ENCODE results near the gene AKIRIN1. TPM values are rescaled to one million over a fixed set of nuclear protein-coding genes. Genes with fewer than 3 reads are reported as not detected.
"Not testable (repeated sequence)": the region's sequence is repeated elsewhere in the genome, so short reads cannot be mapped to it uniquely, and the experiment has no call there.

The AKIRIN1 gene, protein sequence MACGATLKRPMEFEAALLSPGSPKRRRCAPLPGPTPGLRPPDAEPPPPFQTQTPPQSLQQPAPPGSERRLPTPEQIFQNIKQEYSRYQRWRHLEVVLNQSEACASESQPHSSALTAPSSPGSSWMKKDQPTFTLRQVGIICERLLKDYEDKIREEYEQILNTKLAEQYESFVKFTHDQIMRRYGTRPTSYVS
- 10 to 100 TPM; 55.5 to 60.2 TPM for total RNA-seq

DNA sequence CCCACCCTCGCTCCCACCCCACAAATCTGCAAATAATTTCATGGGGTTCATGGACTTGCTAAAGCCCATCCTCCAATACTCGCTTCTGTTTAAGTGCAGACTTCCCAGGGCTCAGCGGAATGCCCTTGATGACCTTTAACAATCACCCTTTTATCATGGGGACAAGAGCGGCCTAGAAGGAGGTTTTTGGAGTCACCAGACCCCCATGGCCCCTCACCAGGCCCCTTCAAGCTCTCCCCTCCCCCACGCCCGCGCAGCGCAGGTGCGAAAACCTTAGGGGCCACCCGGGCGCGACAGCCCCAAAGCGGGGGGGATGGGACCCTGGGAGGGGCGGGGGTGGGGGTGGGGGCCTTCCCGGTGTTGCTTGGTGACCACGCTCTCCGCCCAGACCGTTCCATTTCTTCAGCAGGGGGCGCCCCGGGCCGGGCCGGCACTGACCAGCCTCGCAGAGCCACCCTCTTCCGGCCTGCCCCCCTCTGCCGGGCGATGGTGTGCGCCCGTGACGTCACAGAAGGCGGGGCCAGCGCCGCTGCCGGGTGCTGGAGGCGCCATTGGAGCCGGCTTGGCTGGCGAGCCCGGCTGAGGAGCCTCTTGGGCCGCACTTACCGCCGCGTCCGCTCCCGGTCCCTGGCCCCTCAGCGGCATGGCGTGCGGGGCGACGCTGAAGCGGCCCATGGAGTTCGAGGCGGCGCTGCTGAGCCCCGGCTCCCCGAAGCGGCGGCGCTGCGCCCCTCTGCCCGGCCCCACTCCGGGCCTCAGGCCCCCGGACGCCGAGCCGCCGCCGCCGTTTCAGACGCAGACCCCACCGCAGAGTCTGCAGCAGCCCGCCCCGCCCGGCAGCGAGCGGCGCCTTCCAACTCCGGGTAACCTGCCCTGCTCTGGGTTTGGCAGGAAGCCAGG lies at the start of gene AKIRIN1:
Gene AKIRIN1 (plus strand): TSS at position 539 of the 900 bp plus-strand sequence. CDS start 105 bp downstream, at position 644.
- H3K4me1 Mint-ChIP-seq = peaks cover 27% of the 10 kb centered on the region
- POLR2A ChIA-PET = interaction anchor here (0.9 to 1.9 kb wide), 7 partner anchors 10 to 1517 kb away, joined by 3 to 9 read pairs (median 3); partner anchors contain the start of genes MYCBP and NDUFS5
- H3K36me3 Mint-ChIP-seq = peaks cover 16% of the 10 kb centered on the region
- DNase-seq (peak; percentile 100), ATAC-seq (ENCODE audit: low read depth) (peak; percentile 90)
- no peaks in the 10 kb centered on the region for H3K9me3 Mint-ChIP-seq
- H3K27me3 Mint-ChIP-seq = peaks cover 3% of the 10 kb centered on the region
- H3K4me3 Mint-ChIP-seq = peak within 1 kb of the TSS; percentile 95
- peak within 1 kb of the TSS; percentile 85 for H3K27ac Mint-ChIP-seq

DNA sequence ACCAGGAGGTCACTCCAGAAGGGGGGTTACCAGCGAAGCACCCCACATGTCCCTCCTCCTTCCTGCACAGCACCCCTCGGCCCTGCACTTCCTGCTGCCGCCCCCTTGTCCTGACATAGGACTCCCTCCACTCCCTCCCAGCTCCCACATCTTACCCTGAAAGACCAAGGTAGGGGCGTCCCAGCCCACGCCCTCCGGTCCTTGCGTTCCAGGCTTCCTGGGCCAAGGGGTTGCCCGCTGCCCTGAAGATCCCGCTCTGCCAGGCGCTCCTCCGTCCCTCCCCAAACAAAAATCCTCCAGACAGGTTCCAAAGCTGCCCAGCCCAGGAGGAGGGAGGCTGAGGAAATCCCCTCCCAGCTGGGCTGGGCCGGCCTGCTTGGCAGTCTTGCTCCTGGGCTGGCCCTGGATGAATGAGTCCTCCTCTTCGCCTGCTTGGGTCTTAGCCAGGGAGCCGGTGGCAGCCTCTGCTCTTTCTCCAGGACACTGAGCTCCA lies 49.5 kb upstream of the AKIRIN1 start, which contains the start of gene RHBDL2:
Gene RHBDL2 (minus strand): TSS at position 304 of the 493 bp plus-strand sequence. CDS start 22,618 bp downstream, outside the sequence.
- ATAC-seq (ENCODE audit: low read depth) = no peak
- no peaks in the 10 kb centered on the region for H3K4me1 Mint-ChIP-seq

DNA sequence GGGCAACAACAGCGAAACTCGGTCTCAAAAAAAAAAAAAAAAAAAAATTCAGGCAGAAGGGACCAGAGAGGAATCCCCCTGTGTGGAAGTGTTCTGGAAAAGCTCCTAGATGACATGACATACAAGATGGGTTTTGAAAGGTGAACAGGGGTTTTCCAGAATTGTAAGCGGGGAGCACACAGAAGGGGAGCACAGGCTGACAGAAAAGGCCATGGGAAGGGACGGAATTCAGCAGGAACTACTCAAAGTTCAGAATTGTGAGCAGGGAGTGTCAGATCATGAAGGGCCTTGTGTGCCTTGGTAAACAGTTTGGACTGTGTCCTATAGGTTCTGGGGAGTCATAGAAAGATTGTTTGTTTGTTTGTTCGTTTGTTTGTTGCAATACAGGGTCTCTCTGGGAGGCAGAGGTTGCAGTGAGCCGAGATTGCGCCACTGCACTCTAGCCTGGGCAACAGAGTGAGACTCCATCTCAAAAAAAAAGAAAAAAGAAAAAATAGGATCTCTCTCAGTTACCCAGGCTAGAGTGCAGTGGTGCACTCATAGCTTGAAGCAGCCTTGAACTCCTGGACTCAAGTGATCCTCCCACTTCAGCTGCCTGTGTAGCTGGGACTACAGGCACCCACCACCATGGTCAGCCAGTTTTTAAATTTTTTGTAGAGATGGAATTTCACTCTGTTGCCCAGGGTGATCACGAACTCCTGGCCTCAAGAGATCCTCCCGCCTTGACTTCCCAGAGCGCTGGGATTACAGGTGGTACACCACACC lies 48.2 kb upstream of the AKIRIN1 start:
- H3K4me3 Mint-ChIP-seq = no peak overlapping the region
- H3K4me1 Mint-ChIP-seq = no peaks in the 10 kb centered on the region
- ATAC-seq (ENCODE audit: low read depth) = no peak
- H3K27me3 Mint-ChIP-seq = peaks cover 5% of the 10 kb centered on the region
- POLR2A ChIA-PET = no interaction called here
- no peaks in the 10 kb centered on the region for H3K9me3 Mint-ChIP-seq
- no peaks in the 10 kb centered on the region for H3K36me3 Mint-ChIP-seq
- DNase-seq = no peak
- no peak overlapping the region for H3K27ac Mint-ChIP-seq

More for the DNA sequence above, 49.5 kb upstream of the AKIRIN1 start, which contains the start of gene RHBDL2:
- H3K36me3 Mint-ChIP-seq = no peaks in the 10 kb centered on the region
- peaks cover 8% of the 10 kb centered on the region for H3K27me3 Mint-ChIP-seq
- POLR2A ChIA-PET = interaction anchor here (0.6 kb wide), 1 partner anchor 25 kb away, joined by 4 read pairs; no protein-coding TSS in a partner anchor
- H3K27ac Mint-ChIP-seq = no peak within 1 kb of the TSS
- no peak for DNase-seq
- no peak within 1 kb of the TSS for H3K4me3 Mint-ChIP-seq
- no peaks in the 10 kb centered on the region for H3K9me3 Mint-ChIP-seq

DNA sequence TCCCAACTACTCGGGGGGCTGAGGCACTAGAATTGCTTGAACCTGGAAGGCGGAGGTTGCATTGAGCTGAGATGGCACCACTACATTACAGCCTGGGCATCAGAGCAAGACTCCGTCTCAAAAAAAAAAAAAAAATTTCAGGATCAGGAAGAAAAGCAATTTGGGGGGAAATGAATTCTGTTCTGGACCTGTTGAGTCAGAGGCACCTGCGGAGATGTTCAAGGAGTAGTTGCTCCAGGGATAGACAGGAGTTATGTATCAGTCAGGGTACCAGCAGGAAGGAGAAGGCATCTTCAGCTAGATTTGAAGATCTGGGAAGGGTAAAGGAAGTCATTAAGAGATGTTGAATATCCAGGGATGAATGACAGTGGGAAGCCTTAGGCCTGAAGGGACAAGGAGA lies 46.5 kb upstream of the AKIRIN1 start:
- ATAC-seq (ENCODE audit: low read depth) (no peak), DNase-seq (no peak)
- Mint-ChIP-seq H3K4me1 (no peaks in the 10 kb centered on the region), H3K27me3 (peaks cover 8% of the 10 kb centered on the region), H3K27ac (no peak overlapping the region), H3K9me3 (no peaks in the 10 kb centered on the region), H3K36me3 (no peaks in the 10 kb centered on the region), H3K4me3 (no peak overlapping the region)
- POLR2A ChIA-PET = interaction anchor here (1.0 kb wide), 1 partner anchor 11 kb away, joined by 3 read pairs; no protein-coding TSS in a partner anchor

DNA sequence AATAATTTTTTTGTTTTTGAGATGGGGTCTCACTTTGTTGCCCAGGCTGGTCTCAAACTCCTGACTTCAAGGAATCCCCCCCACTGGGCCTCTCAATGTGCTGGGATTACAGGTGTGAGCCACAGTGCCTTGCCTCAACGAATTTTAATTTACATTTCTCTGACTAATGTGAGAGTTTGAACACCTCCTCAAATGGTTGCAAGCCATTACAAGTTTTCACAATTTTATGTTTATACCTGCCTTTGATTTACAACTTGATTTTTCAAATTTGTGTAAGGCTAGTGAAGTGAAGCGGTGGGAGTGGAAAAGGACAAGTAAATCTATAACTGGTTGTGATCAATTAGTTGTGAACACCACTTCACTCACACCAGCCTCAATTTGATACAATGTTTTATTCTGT lies 40.5 kb upstream of the AKIRIN1 start:
- Mint-ChIP-seq H3K4me1 (peaks cover 5% of the 10 kb centered on the region), H3K36me3 (no peaks in the 10 kb centered on the region), H3K4me3 (no peak overlapping the region), H3K9me3 (no peaks in the 10 kb centered on the region), H3K27ac (no peak overlapping the region), H3K27me3 (peaks cover 4% of the 10 kb centered on the region)
- POLR2A ChIA-PET = no interaction called here
- ATAC-seq (ENCODE audit: low read depth) (no peak), DNase-seq (no peak)

DNA sequence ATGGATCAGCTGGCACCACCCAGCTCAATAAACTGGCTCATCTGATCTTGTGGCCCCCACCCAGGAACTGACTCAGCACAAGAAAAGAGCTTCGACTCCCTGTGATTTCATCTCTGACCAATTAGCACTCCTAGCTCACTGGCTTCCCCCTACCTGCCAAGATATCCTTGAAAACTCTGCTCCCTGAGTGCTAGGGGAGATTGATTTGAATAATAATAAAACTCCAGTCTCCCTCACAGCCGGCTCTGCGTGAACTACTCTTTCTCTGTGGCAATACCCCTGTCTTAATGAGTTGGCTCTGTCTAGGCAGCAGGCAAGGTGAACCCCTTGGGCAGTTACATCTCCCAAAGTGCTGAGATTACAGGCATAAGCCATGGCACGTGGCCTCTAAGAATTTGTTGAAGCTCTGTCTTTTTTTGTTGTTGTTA lies 37.6 kb upstream of the AKIRIN1 start:
- H3K27me3 Mint-ChIP-seq = peaks cover 4% of the 10 kb centered on the region
- no peak overlapping the region for H3K4me3 Mint-ChIP-seq
- no peak for ATAC-seq (ENCODE audit: low read depth)
- DNase-seq = no peak
- H3K27ac Mint-ChIP-seq = no peak overlapping the region
- H3K4me1 Mint-ChIP-seq = peaks cover 5% of the 10 kb centered on the region
- H3K36me3 Mint-ChIP-seq = no peaks in the 10 kb centered on the region
- POLR2A ChIA-PET = interaction anchor here (0.6 kb wide), 1 partner anchor 557 kb away, joined by 6 read pairs; no protein-coding TSS in a partner anchor
- H3K9me3 Mint-ChIP-seq = no peaks in the 10 kb centered on the region

DNA sequence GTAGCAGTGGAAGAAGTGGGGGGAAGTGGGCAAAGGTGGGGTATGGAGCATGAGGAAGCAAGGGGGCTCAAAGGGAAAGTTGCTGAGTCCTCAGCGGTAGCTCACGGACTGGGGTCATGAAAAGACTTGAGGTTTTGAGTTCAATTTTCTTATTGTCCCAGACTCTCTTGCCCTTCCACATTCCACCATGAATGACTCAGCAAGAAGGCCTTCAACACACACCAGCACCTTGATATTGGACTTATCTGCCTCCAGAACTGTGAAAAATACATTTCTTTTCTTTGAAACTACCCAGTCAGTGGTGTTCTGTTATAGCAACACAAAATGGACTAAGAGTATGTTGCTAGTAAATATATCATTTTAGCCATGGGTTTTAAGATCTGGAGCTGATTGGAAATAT lies 32.1 kb upstream of the AKIRIN1 start:
- no peak for DNase-seq
- H3K36me3 Mint-ChIP-seq = no peaks in the 10 kb centered on the region
- H3K27me3 Mint-ChIP-seq = no peaks in the 10 kb centered on the region
- ATAC-seq (ENCODE audit: low read depth) = no peak
- H3K27ac Mint-ChIP-seq = no peak overlapping the region
- no peaks in the 10 kb centered on the region for H3K9me3 Mint-ChIP-seq
- peaks cover 9% of the 10 kb centered on the region for H3K4me1 Mint-ChIP-seq
- POLR2A ChIA-PET = no interaction called here
- H3K4me3 Mint-ChIP-seq = no peak overlapping the region

DNA sequence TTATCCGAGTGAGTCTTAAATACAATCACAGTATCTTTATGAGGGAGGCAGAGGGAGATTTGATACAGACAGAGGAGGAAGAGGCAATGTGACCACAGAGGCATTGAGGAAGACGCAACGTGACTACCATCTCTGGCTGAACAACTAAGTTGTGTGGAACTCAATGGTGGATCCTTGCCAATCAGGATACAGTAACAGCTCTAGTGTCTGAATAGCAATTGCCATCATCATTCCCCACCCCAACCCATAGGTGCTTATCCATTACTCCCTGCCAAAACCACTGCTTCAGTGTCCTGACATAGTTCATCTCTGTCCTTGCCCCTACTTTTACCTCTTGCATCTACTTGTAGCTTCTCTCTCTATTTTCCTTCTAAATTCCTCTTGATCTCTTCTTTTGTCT lies 29.0 kb upstream of the AKIRIN1 start:
- POLR2A ChIA-PET = no interaction called here
- DNase-seq (no peak), ATAC-seq (ENCODE audit: low read depth) (no peak)
- Mint-ChIP-seq H3K9me3 (no peaks in the 10 kb centered on the region), H3K36me3 (no peaks in the 10 kb centered on the region), H3K27me3 (no peaks in the 10 kb centered on the region), H3K27ac (no peak overlapping the region), H3K4me3 (no peak overlapping the region), H3K4me1 (peaks cover 14% of the 10 kb centered on the region)

DNA sequence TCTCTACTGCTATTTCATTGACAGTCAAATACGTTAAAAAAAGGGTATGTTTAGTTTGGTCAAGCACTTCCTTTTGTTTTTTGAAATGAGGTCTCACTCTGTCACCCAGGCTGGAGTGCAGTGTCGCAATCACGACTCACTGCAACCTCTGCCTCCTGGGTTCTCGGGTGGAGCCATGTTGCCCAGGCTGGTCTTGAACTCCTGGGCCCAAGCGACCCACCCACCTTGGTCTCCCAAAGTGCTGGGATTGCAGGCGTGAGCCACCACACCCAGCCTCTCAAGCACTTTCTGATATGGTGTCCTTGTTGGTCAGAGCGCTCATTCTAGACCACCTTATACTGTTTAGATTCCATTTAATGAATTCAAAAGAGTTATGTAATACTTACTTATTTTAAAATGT lies 28.5 kb upstream of the AKIRIN1 start:
- no peaks in the 10 kb centered on the region for H3K9me3 Mint-ChIP-seq
- no peak overlapping the region for H3K4me3 Mint-ChIP-seq
- DNase-seq (no peak), ATAC-seq (ENCODE audit: low read depth) (no peak)
- H3K4me1 Mint-ChIP-seq = peaks cover 14% of the 10 kb centered on the region
- no peak overlapping the region for H3K27ac Mint-ChIP-seq
- POLR2A ChIA-PET = no interaction called here
- no peaks in the 10 kb centered on the region for H3K27me3 Mint-ChIP-seq
- no peaks in the 10 kb centered on the region for H3K36me3 Mint-ChIP-seq

DNA sequence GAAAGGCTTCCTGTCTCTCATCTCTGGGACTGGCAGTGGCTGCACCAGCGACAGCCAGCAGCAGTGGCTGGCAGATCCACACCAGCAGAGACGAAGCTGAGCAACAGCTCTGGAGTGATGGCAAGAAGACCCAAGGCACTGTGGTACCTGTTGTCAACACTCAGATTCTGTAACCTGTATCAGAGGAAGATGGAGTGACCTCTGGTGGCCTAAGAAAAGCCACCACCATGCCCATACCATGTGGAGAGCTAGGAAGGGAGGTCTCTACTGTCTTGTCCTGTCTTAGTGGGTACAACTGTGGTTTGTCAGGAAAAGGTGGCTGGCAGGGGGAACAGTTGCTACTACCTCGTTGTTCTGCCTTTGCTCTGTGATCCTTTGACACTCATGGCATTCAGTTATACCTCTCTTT lies 26.9 kb upstream of the AKIRIN1 start:
- POLR2A ChIA-PET = no interaction called here
- no peak for DNase-seq
- no peak overlapping the region for H3K27ac Mint-ChIP-seq
- no peaks in the 10 kb centered on the region for H3K9me3 Mint-ChIP-seq
- peak; percentile 47 for ATAC-seq (ENCODE audit: low read depth)
- peaks cover 14% of the 10 kb centered on the region for H3K4me1 Mint-ChIP-seq
- H3K36me3 Mint-ChIP-seq = no peaks in the 10 kb centered on the region
- no peak overlapping the region for H3K4me3 Mint-ChIP-seq
- no peaks in the 10 kb centered on the region for H3K27me3 Mint-ChIP-seq

DNA sequence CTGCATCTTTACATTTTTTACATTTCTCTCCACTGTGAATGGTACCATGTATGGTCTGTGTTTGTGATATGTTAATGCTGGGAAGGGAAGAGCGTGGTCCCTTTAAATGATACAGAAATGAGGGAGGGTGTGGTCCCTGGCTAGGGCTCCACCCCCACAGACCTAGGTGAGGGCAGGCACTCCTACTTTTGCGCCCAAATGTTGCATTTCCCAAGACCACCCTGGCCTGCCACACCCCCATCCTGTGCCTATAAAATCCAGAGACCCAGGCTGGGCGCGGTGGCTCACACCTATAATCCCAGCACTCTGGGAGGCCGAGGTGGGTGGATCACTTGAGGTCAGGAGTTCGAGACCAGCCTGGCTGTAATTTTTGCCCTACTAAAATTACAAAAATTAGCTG lies 17.9 kb upstream of the AKIRIN1 start:
- DNase-seq; H3K27me3 Mint-ChIP-seq; H3K36me3 Mint-ChIP-seq; H3K27ac Mint-ChIP-seq; H3K4me1 Mint-ChIP-seq; H3K9me3 Mint-ChIP-seq; H3K4me3 Mint-ChIP-seq; POLR2A ChIA-PET; ATAC-seq (ENCODE audit: low read depth): not testable (repeated sequence)

DNA sequence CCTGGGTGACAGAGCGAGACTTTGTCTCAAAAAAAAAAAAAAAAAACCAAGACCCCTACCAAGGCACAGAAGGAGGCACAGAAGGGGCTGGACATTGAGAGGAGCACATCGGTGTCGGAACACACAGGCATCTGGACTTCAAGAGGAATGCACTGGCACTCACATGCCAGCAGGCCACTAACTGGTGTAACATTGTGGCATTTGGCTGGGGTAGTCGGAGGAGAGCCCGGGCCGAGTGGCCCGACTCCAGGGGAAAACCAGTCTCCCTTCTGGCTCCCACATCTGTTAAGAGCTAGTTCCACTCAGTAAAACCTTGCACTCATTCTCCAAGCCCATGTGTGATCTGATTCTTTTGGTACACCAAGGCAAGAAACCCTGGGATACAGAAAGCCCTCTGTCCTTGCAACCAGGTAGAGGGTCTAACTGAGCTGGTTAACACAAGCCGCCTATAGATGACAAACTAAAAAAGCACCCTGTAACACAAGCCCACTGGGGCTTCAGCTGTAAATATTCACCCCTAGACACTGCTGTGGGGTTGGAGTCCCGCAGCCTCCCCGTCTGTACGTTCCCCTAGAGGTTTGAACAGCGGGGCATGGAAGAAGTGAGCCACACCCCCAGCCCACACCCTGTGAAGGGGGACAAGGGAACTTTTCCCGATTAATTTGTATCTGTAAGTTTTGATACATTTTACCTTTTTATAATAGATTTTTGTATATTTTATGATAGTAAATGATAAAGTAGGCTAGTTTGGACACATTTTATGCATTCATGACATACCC lies 17.2 kb upstream of the AKIRIN1 start:
- H3K27ac Mint-ChIP-seq = no peak overlapping the region
- peaks cover 10% of the 10 kb centered on the region for H3K4me1 Mint-ChIP-seq
- no peak overlapping the region for H3K4me3 Mint-ChIP-seq

More for the DNA sequence above, 17.2 kb upstream of the AKIRIN1 start:
- peaks cover 1% of the 10 kb centered on the region for H3K9me3 Mint-ChIP-seq
- POLR2A ChIA-PET = no interaction called here
- ATAC-seq (ENCODE audit: low read depth) = no peak
- H3K27me3 Mint-ChIP-seq = no peaks in the 10 kb centered on the region
- no peak for DNase-seq
- H3K36me3 Mint-ChIP-seq = peaks cover 1% of the 10 kb centered on the region

Measured in activated naive CD8-positive, alpha-beta T cell treated with anti-CD3 and anti-CD28 coated beads, Interleukin-2, amount 10 ng/mL, durations not matched to agents 7 days and 5 days (primary cell).